CD14-positive monocyte (primary cell): ENCODE results near the gene LEPROT. TPM values are rescaled to one million over a fixed set of nuclear protein-coding genes. Genes with fewer than 3 reads are reported as not detected.

ENCODE experiments used
- DNase-seq, 3 donors: peaks; one replicate each; pipeline ENCODE4 v3.0.0-alpha.2; 2011 to 2022
- H2AFZ ChIP-seq: 2 replicates; pipeline ENCODE4 v1.6.0; 2012; ENCODE audit warnings: mild to moderate bottlenecking, low read depth, low read length, inconsistent platforms; ENCODE audit not compliant: insufficient read depth, poor library complexity, severe bottlenecking
- H3K27ac ChIP-seq, 2 donors: 1 replicate in 1 of 2; 2 replicates in 1 of 2; pipeline ENCODE4 v1.5.1; 2012 to 2013; ENCODE audit warnings: low read length in 2 of 2, control low read depth in 1 of 2, inconsistent platforms in 1 of 2, low read depth in 1 of 2, mild to moderate bottlenecking in 1 of 2
- H3K27me3 ChIP-seq, 2 donors: one replicate each; pipeline versions ENCODE4 v1.6.0 to v1.6.1; 2011 to 2013; ENCODE audit warnings: low read length in 2 of 2; ENCODE audit not compliant: control insufficient read depth in 2 of 2, insufficient read depth in 2 of 2
- H3K36me3 ChIP-seq, 2 donors: replicated peaks in 1 of 2; 1 replicate in 1 of 2; 2 replicates in 1 of 2; pipeline versions ENCODE4 v1.5.1 to v1.6.1; 2012 to 2013; ENCODE audit warnings: low read length in 2 of 2, control low read depth in 1 of 2, inconsistent platforms in 1 of 2, mild to moderate bottlenecking in 1 of 2; ENCODE audit not compliant: insufficient read depth in 2 of 2, control insufficient read depth in 1 of 2
- H3K4me1 ChIP-seq, 2 donors: 1 replicate in 1 of 2; 2 replicates in 1 of 2; pipeline versions ENCODE4 v1.5.1 to v1.6.1; 2012 to 2013; ENCODE audit warnings: low read length in 2 of 2, control low read depth in 1 of 2, inconsistent platforms in 1 of 2, mild to moderate bottlenecking in 1 of 2, moderate library complexity in 1 of 2; ENCODE audit not compliant: insufficient read depth in 2 of 2, control insufficient read depth in 1 of 2
- H3K4me2 ChIP-seq: replicated peaks from 2 replicates; pipeline ENCODE3; 2012; ENCODE audit warnings: low read length, moderate library complexity, mild to moderate bottlenecking; ENCODE audit not compliant: poor library complexity, severe bottlenecking; ENCODE audit errors: extremely low read depth
- H3K4me3 ChIP-seq, 3 experiments: fragments of 200-600 bp in 1 of 3; sonication (generic) in 1 of 3; replicated peaks in 1 of 3; 1 replicate in 2 of 3; 2 replicates in 1 of 3; pipeline ENCODE4 v1.5.1; 2011 to 2013; ENCODE audit warnings: low read length in 3 of 3, mild to moderate bottlenecking in 3 of 3, control low read depth in 2 of 3, low read depth in 2 of 3, inconsistent platforms in 1 of 3, moderate library complexity in 1 of 3
- H3K79me2 ChIP-seq: 2 replicates; pipeline ENCODE4 v1.6.0; 2012; ENCODE audit warnings: mild to moderate bottlenecking, control low read depth, inconsistent platforms, low read length, moderate library complexity; ENCODE audit not compliant: insufficient read depth
- H3K9ac ChIP-seq: 2 replicates; pipeline ENCODE4 v1.6.0; 2017; ENCODE audit warnings: low read length, mild to moderate bottlenecking; ENCODE audit not compliant: insufficient read depth, poor library complexity, severe bottlenecking
- H3K9me3 ChIP-seq, 2 donors: replicated peaks in 1 of 2; 1 replicate in 1 of 2; 2 replicates in 1 of 2; pipeline versions ENCODE4 v1.5.1 to v1.6.1; 2012 to 2013; ENCODE audit warnings: low read length in 2 of 2, control low read depth in 1 of 2; ENCODE audit not compliant: control insufficient read depth in 1 of 2, insufficient read depth in 1 of 2
- H4K20me1 ChIP-seq: 2 replicates; pipeline ENCODE4 v1.6.0; 2012; ENCODE audit warnings: mild to moderate bottlenecking, low read length, control low read depth, moderate library complexity; ENCODE audit not compliant: insufficient read depth
- H3K27ac Mint-ChIP-seq, 7 donors: one replicate each; pipeline ENCODE4 v1.8.0; 2020; ENCODE audit warnings: mild to moderate bottlenecking in 7 of 7, mixed read lengths in 7 of 7, moderate library complexity in 6 of 7, inconsistent platforms in 2 of 7
- H3K27me3 Mint-ChIP-seq, 3 donors: one replicate each; pipeline ENCODE4 v1.8.0; 2021 to 2022; ENCODE audit warnings: low read depth in 3 of 3, mild to moderate bottlenecking in 3 of 3, mixed read lengths in 3 of 3, moderate library complexity in 3 of 3, inconsistent platforms in 1 of 3
- H3K36me3 Mint-ChIP-seq, 2 donors: one replicate each; pipeline ENCODE4 v1.8.0; 2020; ENCODE audit warnings: mixed read lengths in 2 of 2, inconsistent platforms in 1 of 2, mild to moderate bottlenecking in 1 of 2
- H3K4me1 Mint-ChIP-seq: one replicate; pipeline ENCODE4 v1.8.0; 2020; ENCODE audit warnings: mild to moderate bottlenecking, mixed read lengths
- H3K4me3 Mint-ChIP-seq, 2 donors: one replicate each; pipeline ENCODE4 v1.8.0; 2020; ENCODE audit warnings: mild to moderate bottlenecking in 2 of 2, mixed read lengths in 2 of 2, moderate library complexity in 1 of 2
- H3K9me3 Mint-ChIP-seq, 7 donors: one replicate each; pipeline ENCODE4 v1.8.0; 2020 to 2022; ENCODE audit warnings: mixed read lengths in 7 of 7, mild to moderate bottlenecking in 6 of 7, moderate library complexity in 6 of 7, inconsistent platforms in 2 of 7
- WGBS: methylation state at CpG from one replicate; pipeline ENCODE4 v1.1.5; 2013; ENCODE audit warnings: missing lambda C conversion rate; ENCODE audit not compliant: insufficient coverage; 5-methylcytosine and 5-hydroxymethylcytosine counted together
- intact Hi-C, 2 donors: fragments of 100-400 bp; cut with micrococcal nuclease; formaldehyde crosslinking; loops; one replicate each; pipeline versions ENCODE4 v1.15.0 to v1.15.1; 2023
- polyA plus RNA-seq, 3 donors: library from polyadenylated mRNA; depleted of rRNA in 1 of 3; unstranded in 2 of 3; stranded (reverse) in 1 of 3; fragments of 300-500 nt in 2 of 3; fragments of >200 nt in 1 of 3; fragmentation: Illumina TruSeq in 2 of 3; gene quantifications; 1 replicate in 2 of 3; 2 replicates in 1 of 3; pipeline ENCODE4 v1.2.3, GENCODE V29; 2012 to 2021
- TF ChIP-seq, protein P1 (sequence below): fragments of 200-600 bp; IDR thresholded peaks from one replicate; pipeline ENCODE4 v1.8.0; 2022; ENCODE audit warnings: antibody characterized with exemption, mild to moderate bottlenecking

LEPROT gene
- polyA plus RNA-seq, 3 donors = 56.3 to 75.0 (median 74.7) TPM

DNA sequence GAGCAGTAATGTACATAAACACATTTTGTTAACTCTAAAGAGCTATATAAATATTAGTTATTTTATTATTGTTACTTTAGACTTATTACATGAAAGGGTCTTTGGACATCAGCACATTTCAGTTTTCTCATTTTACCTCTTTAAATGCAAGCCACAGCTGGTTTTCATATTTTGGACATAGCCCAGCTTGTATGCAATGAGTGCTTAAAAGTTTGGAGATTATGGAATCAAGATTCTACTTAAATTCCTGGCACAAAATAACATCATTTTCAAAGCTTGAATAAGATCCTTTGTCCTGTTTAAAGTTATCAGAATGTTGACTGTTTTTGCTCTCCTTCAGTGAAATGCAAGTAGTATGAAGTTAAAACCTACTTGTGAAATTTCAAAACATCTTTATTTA lies 15.5 kb upstream of the LEPROT start:
- Histone ChIP-seq H3K9ac (no peak overlapping the region), H3K4me1 (no peaks in the 10 kb centered on the region), H3K4me2 (no peak overlapping the region), H4K20me1 (no peaks in the 10 kb centered on the region), H3K9me3 (no peaks in the 10 kb centered on the region), H3K27ac (no peak overlapping the region), H3K27me3 (no peaks in the 10 kb centered on the region), H2AFZ (no peak overlapping the region), H3K36me3 (no peaks in the 10 kb centered on the region), H3K4me3 (no peak overlapping the region), H3K79me2 (no peaks in the 10 kb centered on the region)
- no peaks in the 10 kb centered on the region for H3K36me3 Mint-ChIP-seq
- H3K27ac Mint-ChIP-seq = no peak overlapping the region
- no peak overlapping the region for H3K4me3 Mint-ChIP-seq
- H3K27me3 Mint-ChIP-seq = no peaks in the 10 kb centered on the region
- H3K4me1 Mint-ChIP-seq = peaks cover 3% of the 10 kb centered on the region
- TF ChIP-seq, protein P1, sequence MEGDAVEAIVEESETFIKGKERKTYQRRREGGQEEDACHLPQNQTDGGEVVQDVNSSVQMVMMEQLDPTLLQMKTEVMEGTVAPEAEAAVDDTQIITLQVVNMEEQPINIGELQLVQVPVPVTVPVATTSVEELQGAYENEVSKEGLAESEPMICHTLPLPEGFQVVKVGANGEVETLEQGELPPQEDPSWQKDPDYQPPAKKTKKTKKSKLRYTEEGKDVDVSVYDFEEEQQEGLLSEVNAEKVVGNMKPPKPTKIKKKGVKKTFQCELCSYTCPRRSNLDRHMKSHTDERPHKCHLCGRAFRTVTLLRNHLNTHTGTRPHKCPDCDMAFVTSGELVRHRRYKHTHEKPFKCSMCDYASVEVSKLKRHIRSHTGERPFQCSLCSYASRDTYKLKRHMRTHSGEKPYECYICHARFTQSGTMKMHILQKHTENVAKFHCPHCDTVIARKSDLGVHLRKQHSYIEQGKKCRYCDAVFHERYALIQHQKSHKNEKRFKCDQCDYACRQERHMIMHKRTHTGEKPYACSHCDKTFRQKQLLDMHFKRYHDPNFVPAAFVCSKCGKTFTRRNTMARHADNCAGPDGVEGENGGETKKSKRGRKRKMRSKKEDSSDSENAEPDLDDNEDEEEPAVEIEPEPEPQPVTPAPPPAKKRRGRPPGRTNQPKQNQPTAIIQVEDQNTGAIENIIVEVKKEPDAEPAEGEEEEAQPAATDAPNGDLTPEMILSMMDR = no peak
- intact Hi-C loops = no loop called here
- no peaks in the 10 kb centered on the region for H3K9me3 Mint-ChIP-seq
- DNase-seq = no peak

- TF ChIP-seq, protein P1 = no peak
- 100% methylated on average over 1 of the region's 2 CpGs for WGBS
- no peak overlapping the region for H3K27ac ChIP-seq
- no peak overlapping the region for H3K4me3 Mint-ChIP-seq
- H3K9me3 Mint-ChIP-seq = no peaks in the 10 kb centered on the region
- no peaks in the 10 kb centered on the region for H3K36me3 ChIP-seq
- no peak overlapping the region for H2AFZ ChIP-seq
- no peaks in the 10 kb centered on the region for H4K20me1 ChIP-seq
- H3K36me3 Mint-ChIP-seq = no peaks in the 10 kb centered on the region
- no peaks in the 10 kb centered on the region for H3K27me3 Mint-ChIP-seq
- H3K9me3 ChIP-seq = no peaks in the 10 kb centered on the region
- H3K4me1 Mint-ChIP-seq = no peaks in the 10 kb centered on the region
- no peak overlapping the region for H3K4me2 ChIP-seq
- no peak for DNase-seq
- H3K9ac ChIP-seq = no peak overlapping the region
- no peak overlapping the region for H3K4me3 ChIP-seq
- no peak overlapping the region for H3K27ac Mint-ChIP-seq
- no peaks in the 10 kb centered on the region for H3K27me3 ChIP-seq
- no peaks in the 10 kb centered on the region for H3K4me1 ChIP-seq
- H3K79me2 ChIP-seq = no peaks in the 10 kb centered on the region
- intact Hi-C loops = no loop called here
Observed at GRCh38 chr1:65407877-65408276, 12.6 kb upstream of the LEPROT start.
